ENCODE measurements around the gene ADRA2C. TPM values are rescaled to one million over a fixed set of nuclear protein-coding genes. Genes with fewer than 3 reads are reported as not detected.

Gene ADRA2C
- total RNA-seq: not detected

DNA sequence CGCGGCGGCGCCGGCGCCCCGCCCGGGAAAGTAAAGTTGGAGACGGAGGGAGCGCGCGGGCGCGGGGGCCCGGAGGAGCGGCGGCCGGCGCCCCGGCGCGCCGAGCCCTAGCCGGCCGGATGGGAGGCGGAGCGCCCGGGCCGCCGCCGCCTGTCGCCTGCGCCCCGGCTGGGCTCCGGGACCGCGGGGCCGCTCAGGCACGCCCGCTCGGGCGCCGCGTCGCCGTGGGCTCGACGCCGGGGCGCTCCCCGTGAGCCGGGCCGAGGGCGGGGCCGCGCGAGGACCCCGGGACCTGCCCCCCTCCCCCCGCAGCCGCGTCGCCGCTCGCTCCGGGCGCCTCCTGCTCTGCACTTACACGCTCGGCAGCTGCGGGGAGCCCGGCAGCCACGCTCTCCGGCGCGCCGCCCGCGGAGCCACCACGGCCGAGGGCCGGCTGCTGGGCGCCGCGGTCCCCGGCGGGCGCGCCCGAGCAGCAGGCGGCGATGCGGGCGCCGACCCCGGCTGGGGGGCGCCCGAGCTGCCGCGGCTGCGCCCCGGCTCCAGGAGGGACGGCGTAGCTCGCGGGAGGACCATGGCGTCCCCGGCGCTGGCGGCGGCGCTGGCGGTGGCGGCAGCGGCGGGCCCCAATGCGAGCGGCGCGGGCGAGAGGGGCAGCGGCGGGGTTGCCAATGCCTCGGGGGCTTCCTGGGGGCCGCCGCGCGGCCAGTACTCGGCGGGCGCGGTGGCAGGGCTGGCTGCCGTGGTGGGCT lies at the start of gene ADRA2C:
ADRA2C (plus strand) TSS at position 350 of the 749 bp plus-strand sequence; CDS start at position 572, 222 bp downstream.
- Mint-ChIP-seq H3K4me1 (ENCODE audit: low read depth) (peaks cover 8% of the 10 kb centered on the region), H3K36me3 (ENCODE audit: insufficient read depth) (no peaks in the 10 kb centered on the region), H3K4me3 (peak within 1 kb of the TSS; percentile 54), H3K9me3 (no peaks in the 10 kb centered on the region), H3K27me3 (ENCODE audit: low read depth) (peaks cover 52% of the 10 kb centered on the region)
- DNase-seq (no peak), ATAC-seq (peak; percentile 36 to 52)

DNA sequence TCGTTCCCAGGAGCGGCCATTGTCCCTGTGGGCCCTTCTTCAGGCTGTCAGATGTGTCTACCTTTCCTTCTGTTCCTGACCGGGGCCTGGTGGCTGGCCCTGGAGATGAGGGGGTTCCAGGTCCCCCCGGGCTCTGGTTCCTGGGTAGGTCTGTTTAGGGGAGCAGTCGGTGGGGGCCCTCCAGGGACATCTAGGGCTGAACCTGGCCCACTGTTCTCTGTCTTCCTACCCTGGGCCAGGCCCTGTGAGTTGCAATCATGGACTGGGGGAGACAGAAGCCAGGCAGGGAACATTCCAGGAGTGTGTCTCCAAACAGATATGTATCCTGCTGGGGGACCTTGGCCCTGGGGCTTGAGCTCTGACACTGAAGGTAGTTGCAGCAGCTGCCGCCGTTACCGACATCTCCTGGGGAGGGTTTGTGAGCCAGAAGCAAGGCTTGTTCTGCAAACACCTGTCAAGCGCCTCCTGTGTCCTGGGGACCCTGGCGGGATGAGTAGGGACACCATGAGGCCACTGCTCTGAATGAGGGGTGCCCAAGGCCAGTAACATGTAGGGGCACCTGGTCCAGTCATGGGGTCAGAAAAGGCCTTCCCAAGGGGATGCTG lies 49.5 kb upstream of the ADRA2C start:
- DNase-seq: no peak
- Mint-ChIP-seq H3K27me3 (ENCODE audit: low read depth) (peaks cover 23% of the 10 kb centered on the region), H3K4me1 (ENCODE audit: low read depth) (no peaks in the 10 kb centered on the region), H3K36me3 (ENCODE audit: insufficient read depth) (no peaks in the 10 kb centered on the region), H3K4me3 (no peak overlapping the region), H3K9me3 (no peaks in the 10 kb centered on the region)
- no peak for ATAC-seq

DNA sequence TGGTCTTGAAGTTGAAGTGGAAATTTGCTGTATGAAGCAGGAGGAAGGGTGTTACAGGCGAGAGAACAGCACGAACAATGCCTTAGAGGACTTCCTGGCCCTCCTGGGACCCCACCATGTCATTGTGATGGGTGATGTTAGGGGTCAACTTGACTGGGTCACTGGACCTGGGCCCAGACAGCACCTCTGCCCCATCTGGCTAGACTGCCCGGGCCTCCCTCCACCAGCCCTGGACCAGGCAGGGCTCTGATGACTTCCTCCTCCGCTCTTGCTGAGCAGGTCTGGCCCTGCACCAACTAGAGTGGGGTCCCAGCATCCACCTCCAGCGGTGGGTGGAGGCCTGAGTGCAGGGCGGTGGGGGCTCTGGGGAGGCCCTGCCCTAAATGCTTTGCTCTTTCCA lies 48.9 kb upstream of the ADRA2C start:
- ATAC-seq: no peak
- Mint-ChIP-seq H3K9me3 (no peaks in the 10 kb centered on the region), H3K4me3 (no peak overlapping the region), H3K36me3 (ENCODE audit: insufficient read depth) (no peaks in the 10 kb centered on the region), H3K27me3 (ENCODE audit: low read depth) (peaks cover 24% of the 10 kb centered on the region), H3K4me1 (ENCODE audit: low read depth) (no peaks in the 10 kb centered on the region)
- DNase-seq: no peak

DNA sequence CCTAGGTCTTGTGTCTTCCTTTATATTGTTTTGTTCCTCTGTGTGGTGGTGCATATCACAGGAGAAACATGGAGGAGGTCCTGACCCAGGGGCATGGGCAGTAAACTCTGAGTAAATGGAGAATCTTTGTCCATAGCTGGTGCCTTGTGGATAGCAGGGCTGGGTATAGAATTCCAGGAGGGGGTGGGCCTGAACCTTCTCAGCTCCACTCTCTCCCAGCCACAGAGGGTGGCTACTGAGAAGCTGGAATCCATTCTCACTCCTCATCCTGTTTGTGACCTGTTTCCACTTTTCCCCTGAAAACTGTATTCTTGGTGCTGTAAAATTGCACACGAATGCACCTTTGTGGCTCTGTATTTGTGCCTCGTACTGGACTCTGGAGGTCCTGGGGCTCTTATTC lies 47.7 kb upstream of the ADRA2C start:
- H3K9me3 Mint-ChIP-seq: no peaks in the 10 kb centered on the region
- peaks cover 26% of the 10 kb centered on the region for H3K27me3 Mint-ChIP-seq (ENCODE audit: low read depth)

DNA sequence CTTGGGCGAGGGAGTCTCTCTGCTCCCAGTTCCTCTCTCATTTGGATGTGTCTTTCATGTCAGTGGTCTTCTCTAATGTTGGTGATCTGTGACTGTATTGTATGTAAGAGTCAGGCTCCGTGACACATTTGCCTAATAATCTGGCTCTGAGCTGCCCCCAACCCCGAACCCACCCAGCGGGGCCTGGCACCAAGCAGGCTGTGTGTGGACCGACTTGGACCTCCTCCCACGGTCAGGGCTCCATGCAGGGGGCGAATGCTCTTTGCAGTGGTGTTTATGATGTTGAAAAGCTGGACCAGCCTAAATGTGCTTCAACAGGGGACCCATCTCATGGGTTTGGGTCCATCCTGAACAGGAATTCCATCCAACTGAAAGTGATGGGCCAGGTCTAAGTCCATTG lies 47.0 kb upstream of the ADRA2C start:
- Mint-ChIP-seq H3K4me1 (ENCODE audit: low read depth) (no peaks in the 10 kb centered on the region), H3K9me3 (no peaks in the 10 kb centered on the region), H3K36me3 (ENCODE audit: insufficient read depth) (no peaks in the 10 kb centered on the region), H3K4me3 (no peak overlapping the region), H3K27me3 (ENCODE audit: low read depth) (peaks cover 28% of the 10 kb centered on the region)
- DNase-seq (no peak), ATAC-seq (no peak)

More for the DNA sequence above, 47.7 kb upstream of the ADRA2C start:
- no peak overlapping the region for H3K4me3 Mint-ChIP-seq
- ATAC-seq (no peak), DNase-seq (no peak)
- no peaks in the 10 kb centered on the region for H3K36me3 Mint-ChIP-seq (ENCODE audit: insufficient read depth)
- no peaks in the 10 kb centered on the region for H3K4me1 Mint-ChIP-seq (ENCODE audit: low read depth)

DNA sequence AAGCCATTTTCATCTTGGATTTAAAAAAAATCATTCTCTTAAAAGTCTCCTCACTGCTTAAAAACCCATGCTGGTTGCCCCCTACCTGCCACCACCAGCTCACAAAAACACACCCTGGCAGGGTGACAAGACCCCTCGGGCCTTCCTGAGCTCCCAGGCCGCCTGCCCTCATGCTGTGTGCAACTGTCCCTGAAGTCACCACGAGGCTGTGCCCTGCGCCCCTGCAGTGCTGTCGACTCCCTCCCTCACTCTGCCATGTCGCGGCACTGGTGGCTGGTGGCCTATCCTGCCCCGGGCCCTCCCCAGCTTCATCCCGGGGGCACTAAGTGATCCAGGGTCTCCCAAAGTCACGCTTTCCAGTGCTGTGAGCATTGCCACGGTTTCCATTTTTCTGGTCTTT lies 46.3 kb upstream of the ADRA2C start:
- no peaks in the 10 kb centered on the region for H3K36me3 Mint-ChIP-seq (ENCODE audit: insufficient read depth)

DNA sequence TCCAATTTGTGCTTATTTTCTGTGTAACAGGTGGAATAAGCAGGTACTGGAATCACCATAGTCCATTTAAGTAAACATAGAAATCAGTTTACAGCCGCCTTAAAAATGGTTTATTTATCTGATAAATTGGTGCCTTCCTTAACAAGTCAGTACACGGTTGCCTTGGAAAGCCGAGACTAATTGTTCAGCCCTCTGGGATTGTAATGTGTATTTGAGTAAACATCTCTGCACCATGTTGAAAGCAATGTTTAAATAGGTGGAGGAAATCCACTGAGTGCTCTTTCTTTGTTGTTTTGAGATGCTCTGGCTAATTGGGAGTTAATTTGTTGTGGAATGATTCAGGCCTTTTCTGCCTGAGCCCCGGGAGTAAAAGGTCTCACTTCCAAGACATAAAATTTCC lies 45.7 kb upstream of the ADRA2C start:
- H3K27me3 Mint-ChIP-seq (ENCODE audit: low read depth): peaks cover 35% of the 10 kb centered on the region
- no peak for ATAC-seq
- H3K4me1 Mint-ChIP-seq (ENCODE audit: low read depth): no peaks in the 10 kb centered on the region
- H3K9me3 Mint-ChIP-seq: no peaks in the 10 kb centered on the region
- H3K4me3 Mint-ChIP-seq: no peak overlapping the region
- no peaks in the 10 kb centered on the region for H3K36me3 Mint-ChIP-seq (ENCODE audit: insufficient read depth)
- no peak for DNase-seq

More for the DNA sequence above, 46.3 kb upstream of the ADRA2C start:
- DNase-seq: no peak
- H3K4me3 Mint-ChIP-seq: no peak overlapping the region
- no peaks in the 10 kb centered on the region for H3K9me3 Mint-ChIP-seq
- ATAC-seq: no peak
- H3K4me1 Mint-ChIP-seq (ENCODE audit: low read depth): no peaks in the 10 kb centered on the region
- H3K27me3 Mint-ChIP-seq (ENCODE audit: low read depth): peaks cover 34% of the 10 kb centered on the region

DNA sequence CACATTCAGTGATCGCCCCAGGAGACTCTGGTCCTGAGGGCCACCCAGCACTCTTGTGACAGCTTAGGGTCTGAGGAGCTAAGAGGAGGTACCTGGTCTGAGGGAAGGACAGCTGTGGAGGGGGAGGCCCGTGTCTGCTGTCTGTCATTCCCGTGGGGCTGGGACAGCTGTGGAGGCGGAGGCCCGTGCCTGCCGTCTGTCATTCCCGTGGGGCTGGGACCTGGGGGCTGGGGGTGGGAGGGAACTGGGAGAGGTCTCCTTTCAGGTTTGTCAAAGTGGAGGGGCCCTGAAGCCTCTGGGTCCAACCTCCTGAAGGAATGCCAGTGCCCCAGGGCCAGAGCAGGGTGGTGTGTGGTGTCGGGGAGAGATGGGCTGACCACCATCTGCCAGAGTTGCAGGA lies 45.0 kb upstream of the ADRA2C start:
- no peak overlapping the region for H3K4me3 Mint-ChIP-seq

DNA sequence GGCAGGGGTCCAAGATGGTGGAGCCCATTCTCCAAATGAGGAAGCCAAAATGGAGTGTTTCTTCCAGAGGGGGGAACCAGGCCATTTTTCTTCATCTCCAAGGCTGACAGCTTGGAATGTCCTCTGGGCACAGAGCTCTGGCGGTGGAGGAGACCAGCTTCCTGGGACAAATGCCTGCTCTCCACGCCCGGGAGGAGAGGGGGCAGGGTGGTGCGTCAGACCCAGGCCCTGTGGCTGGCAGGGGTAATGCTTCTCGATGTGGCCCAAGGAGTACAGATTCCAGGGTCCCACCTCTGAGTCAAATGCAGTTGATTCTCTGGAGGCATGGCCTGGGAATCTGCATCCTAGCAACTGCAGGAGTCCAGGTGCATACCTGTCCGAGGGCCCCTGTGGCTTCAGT lies 44.6 kb upstream of the ADRA2C start:
- H3K9me3 Mint-ChIP-seq: no peaks in the 10 kb centered on the region
- ATAC-seq: no peak
- peaks cover 35% of the 10 kb centered on the region for H3K27me3 Mint-ChIP-seq (ENCODE audit: low read depth)

More for the DNA sequence above, 45.0 kb upstream of the ADRA2C start:
- H3K4me1 Mint-ChIP-seq (ENCODE audit: low read depth): no peaks in the 10 kb centered on the region
- no peaks in the 10 kb centered on the region for H3K36me3 Mint-ChIP-seq (ENCODE audit: insufficient read depth)
- H3K9me3 Mint-ChIP-seq: no peaks in the 10 kb centered on the region
- peaks cover 35% of the 10 kb centered on the region for H3K27me3 Mint-ChIP-seq (ENCODE audit: low read depth)
- no peak for DNase-seq
- no peak for ATAC-seq

DNA sequence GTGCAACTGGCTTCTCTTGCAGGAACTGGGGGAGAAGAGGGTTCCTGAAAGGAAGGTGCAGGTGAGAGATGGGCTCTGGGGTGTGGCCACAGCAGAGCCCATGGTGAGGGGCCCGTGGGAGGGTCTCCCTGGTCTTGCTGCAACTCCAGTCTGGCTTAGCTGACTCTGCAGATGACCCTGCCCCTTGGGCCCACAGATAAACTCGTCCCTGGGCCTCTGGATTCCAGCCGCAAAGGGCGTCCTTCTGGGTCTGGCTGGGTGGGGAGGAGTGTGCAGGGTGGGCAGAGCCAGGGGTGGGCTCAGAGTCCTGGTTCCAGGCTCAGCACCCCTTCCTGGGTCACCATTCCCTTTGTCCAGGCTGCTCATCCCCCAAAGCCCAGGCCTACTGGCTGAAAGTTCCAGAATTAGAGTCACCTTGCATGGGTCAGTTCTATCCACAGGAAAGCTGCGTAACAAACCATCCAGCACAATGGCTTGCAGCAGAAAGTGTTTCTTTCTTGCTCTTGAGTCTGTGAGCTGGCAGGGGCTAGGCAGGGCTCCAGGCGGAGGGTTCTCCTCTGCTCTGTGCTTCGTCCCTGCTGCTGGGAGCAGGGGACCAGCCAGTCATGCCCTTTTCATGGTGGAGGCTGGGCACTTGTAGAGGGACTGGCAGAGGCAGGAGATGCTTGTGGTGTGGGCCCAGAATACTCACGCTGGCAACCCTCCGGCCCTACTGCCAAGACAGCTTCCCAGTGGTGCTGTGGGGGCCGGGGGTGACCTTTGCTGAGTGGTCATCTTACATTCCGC lies 43.5 kb upstream of the ADRA2C start:
- H3K4me1 Mint-ChIP-seq (ENCODE audit: low read depth): no peaks in the 10 kb centered on the region
- no peak overlapping the region for H3K4me3 Mint-ChIP-seq
- no peaks in the 10 kb centered on the region for H3K36me3 Mint-ChIP-seq (ENCODE audit: insufficient read depth)
- DNase-seq: no peak
- no peaks in the 10 kb centered on the region for H3K9me3 Mint-ChIP-seq
- H3K27me3 Mint-ChIP-seq (ENCODE audit: low read depth): peaks cover 36% of the 10 kb centered on the region
- ATAC-seq: no peak

More for the DNA sequence above, 44.6 kb upstream of the ADRA2C start:
- Mint-ChIP-seq H3K4me1 (ENCODE audit: low read depth) (no peaks in the 10 kb centered on the region), H3K4me3 (no peak overlapping the region), H3K36me3 (ENCODE audit: insufficient read depth) (no peaks in the 10 kb centered on the region)
- no peak for DNase-seq

DNA sequence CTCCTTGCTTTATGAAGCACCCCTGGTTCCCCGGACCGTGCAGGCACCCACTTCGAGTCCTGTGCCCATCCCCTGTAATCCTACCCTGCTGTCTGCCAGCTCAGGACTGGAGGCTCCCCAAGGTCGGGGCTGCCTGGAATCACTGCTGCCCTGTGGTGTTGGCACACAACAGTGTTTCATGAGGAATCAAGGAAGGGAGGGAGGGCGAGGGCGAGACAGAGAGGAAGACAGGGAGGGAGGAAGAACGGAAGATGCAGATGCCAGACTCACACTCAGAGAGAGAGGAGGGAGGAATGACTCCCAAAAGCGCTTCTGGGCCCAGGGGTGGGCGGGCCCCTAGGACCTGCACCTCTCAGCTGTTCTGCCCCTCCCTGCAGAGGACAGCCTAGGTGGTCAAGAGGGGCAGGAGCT lies 42.9 kb upstream of the ADRA2C start:
- H3K27me3 Mint-ChIP-seq (ENCODE audit: low read depth): peaks cover 31% of the 10 kb centered on the region
- H3K4me1 Mint-ChIP-seq (ENCODE audit: low read depth): no peaks in the 10 kb centered on the region
- H3K4me3 Mint-ChIP-seq: no peak overlapping the region
- no peaks in the 10 kb centered on the region for H3K36me3 Mint-ChIP-seq (ENCODE audit: insufficient read depth)
- no peak for DNase-seq
- no peak for ATAC-seq
- no peaks in the 10 kb centered on the region for H3K9me3 Mint-ChIP-seq

DNA sequence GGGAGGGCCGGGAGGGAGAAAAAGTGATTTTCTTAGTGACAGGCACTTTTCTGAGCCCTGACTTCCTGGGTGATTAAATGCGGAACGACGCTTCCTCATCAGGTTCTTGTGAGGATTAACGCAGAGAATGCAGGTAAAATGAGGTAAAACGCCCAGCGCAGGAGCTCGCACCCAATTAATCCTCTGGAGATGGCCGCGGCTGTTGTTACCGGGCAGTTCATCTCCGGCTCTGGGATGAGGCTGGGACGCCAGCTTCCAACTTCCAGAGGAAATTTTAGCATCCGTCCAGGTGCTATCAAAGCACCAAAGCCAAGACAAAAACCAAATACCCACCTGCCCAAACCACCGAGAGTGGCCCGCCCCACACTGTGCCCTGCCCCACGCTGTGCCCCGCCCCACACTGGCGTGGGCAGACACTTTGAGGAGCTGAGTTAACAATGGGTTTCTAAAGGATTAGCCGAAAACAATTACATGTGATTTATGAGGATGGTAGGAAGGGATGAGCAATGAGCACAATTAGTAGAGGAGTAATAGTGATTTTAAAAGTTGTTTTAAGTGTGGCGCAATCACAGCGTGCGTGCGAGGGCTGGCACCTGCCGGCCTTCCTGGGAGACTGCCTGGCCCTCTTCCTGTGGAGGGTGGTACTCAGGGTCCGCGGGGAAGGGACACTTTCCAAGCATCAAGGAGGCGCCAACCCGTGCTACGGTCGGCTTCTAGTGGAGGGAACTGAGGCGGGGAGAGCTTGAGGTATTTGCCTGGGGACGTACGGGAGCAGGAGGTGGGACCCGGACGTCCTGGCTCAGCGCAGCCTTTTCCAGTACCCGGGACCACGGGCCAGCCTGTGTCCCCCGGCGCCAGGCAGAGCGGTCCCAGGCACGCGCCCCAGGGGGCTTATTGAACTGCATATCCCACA lies 41.6 kb upstream of the ADRA2C start:
- DNase-seq (no peak), ATAC-seq (no peak)
- Mint-ChIP-seq H3K27me3 (ENCODE audit: low read depth) (peaks cover 33% of the 10 kb centered on the region), H3K4me1 (ENCODE audit: low read depth) (no peaks in the 10 kb centered on the region), H3K36me3 (ENCODE audit: insufficient read depth) (no peaks in the 10 kb centered on the region), H3K9me3 (no peaks in the 10 kb centered on the region), H3K4me3 (no peak overlapping the region)

DNA sequence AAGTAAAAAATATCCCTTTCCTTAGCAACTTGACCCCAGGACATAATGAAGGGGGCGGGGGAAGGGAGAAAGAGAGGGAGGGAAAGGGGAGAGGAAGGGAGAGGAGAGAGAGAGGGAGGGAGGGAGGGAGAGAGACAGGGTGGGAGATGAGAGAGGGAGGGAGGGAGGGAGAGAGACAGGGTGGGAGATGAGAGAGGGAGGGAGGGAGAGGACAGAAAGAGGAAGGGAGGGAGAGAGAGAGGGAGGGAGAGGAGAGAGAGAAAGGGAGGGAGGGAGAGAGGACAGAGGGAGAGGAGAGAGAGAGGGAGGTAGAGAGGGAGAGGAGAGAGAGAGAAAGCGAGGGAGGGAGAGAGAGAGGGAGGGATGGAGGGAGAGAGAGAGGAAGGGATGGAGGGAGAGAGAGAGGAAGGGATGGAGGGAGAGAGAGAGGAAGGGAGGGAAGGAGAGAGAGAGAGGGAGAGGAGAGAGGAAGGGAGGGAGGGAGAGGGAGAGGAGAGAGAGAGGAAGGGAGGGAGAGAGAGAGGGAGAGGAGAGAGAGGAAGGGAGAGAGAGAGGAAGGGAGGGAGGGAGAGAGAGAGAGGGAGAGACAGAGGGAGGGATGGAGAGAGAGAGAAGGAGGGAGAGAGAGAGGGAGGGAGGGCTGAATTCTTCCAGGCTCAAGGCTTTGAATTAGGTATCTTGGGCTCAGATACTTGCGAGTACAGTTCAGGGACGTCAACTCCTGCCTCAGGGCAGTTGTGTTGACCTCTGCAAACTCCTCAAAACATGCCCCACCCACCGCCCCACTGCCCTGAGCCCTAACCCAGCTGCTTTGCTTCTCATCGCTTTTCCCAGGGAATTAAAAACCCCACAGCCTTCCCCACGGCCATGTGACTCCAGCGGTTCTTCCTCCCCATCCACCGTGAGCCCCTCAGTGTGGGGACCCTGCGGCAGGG lies 40.0 kb upstream of the ADRA2C start:
- H3K4me3 Mint-ChIP-seq: no peak overlapping the region
- DNase-seq (no peak), ATAC-seq (no peak)
- H3K36me3 Mint-ChIP-seq (ENCODE audit: insufficient read depth): no peaks in the 10 kb centered on the region
- peaks cover 27% of the 10 kb centered on the region for H3K27me3 Mint-ChIP-seq (ENCODE audit: low read depth)
- no peaks in the 10 kb centered on the region for H3K9me3 Mint-ChIP-seq
- H3K4me1 Mint-ChIP-seq (ENCODE audit: low read depth): no peaks in the 10 kb centered on the region
